HPDE6-E6E7 (cell line): ENCODE data around the gene RPS6KA5.
A peak's percentile ranks its signal among the peaks of the same experiment; 100 is the strongest.
"Not testable (repeated sequence)": the region's sequence is repeated elsewhere in the genome, so short reads cannot be mapped to it uniquely, and the experiment has no call there.

Experiments
- DNase-seq: peaks from one replicate; pipeline ENCODE4 v3.0.0; 2011; ENCODE audit warnings: missing footprints; ENCODE audit errors: extremely low spot score

RPS6KA5 gene

GRCh38 chr14:90985601-90986242, 74.7 kb downstream of the RPS6KA5 start:
- no peak for DNase-seq

GRCh38 chr14:90983560-90983959, 76.9 kb downstream of the RPS6KA5 start:
- DNase-seq = no peak

GRCh38 chr14:90981636-90982035, 78.8 kb downstream of the RPS6KA5 start:
- no peak for DNase-seq

- DNase-seq = not testable (repeated sequence)
Observed at GRCh38 chr14:90980636-90981035, 79.8 kb downstream of the RPS6KA5 start.

- no peak for DNase-seq
Observed at GRCh38 chr14:90979515-90979914, 80.9 kb downstream of the RPS6KA5 start.

GRCh38 chr14:90976101-90976500, 84.3 kb downstream of the RPS6KA5 start:
- DNase-seq = no peak

- DNase-seq = no peak
Observed at GRCh38 chr14:90971687-90972086, 88.8 kb downstream of the RPS6KA5 start.

- peak; percentile 3 for DNase-seq
Observed at GRCh38 chr14:90970167-90970600, 90.3 kb downstream of the RPS6KA5 start.

- DNase-seq = no peak
Observed at GRCh38 chr14:90969531-90970166, 90.8 kb downstream of the RPS6KA5 start.

GRCh38 chr14:90968025-90968424, 92.4 kb downstream of the RPS6KA5 start:
- DNase-seq = no peak

GRCh38 chr14:90966493-90966892, 93.9 kb downstream of the RPS6KA5 start:
- no peak for DNase-seq

GRCh38 chr14:90965765-90966164, 94.7 kb downstream of the RPS6KA5 start:
- DNase-seq = no peak

GRCh38 chr14:90963343-90963742, 97.1 kb downstream of the RPS6KA5 start:
- no peak for DNase-seq

- no peak for DNase-seq
Observed at GRCh38 chr14:90962505-90963109, 97.8 kb downstream of the RPS6KA5 start.

- no peak for DNase-seq
Observed at GRCh38 chr14:90960818-90961217, 99.6 kb downstream of the RPS6KA5 start.

GRCh38 chr14:90959344-90959743, 101.1 kb downstream of the RPS6KA5 start:
- no peak for DNase-seq

- DNase-seq = no peak
Observed at GRCh38 chr14:90956273-90956672, 104.2 kb downstream of the RPS6KA5 start.

- DNase-seq = not testable (repeated sequence)
Observed at GRCh38 chr14:90953643-90954042, 106.8 kb downstream of the RPS6KA5 start.

- DNase-seq = no peak
Observed at GRCh38 chr14:90943367-90943766, 117.1 kb downstream of the RPS6KA5 start.

- DNase-seq = no peak
Observed at GRCh38 chr14:90942511-90942910, 117.9 kb downstream of the RPS6KA5 start.

GRCh38 chr14:90941706-90942105, 118.7 kb downstream of the RPS6KA5 start:
- DNase-seq = no peak

GRCh38 chr14:90940318-90940962, 120.0 kb downstream of the RPS6KA5 start:
- DNase-seq = no peak
